WTC11 (cell line): ENCODE measurements around the gene CACNA1E. TPM values are rescaled to one million over a fixed set of nuclear protein-coding genes. Genes with fewer than 3 reads are reported as not detected.

Experiments used
- ATAC-seq: fragments of 200-7000 bp; cut with Tn5 transposase; 2 replicates; pipeline ENCODE4 v1.10.0; 2021; ENCODE audit warnings: mild to moderate bottlenecking, moderate library complexity
- CTCF ChIA-PET: fragments of 300-600 bp; sonication (Branson Sonifier 250); formaldehyde crosslinking; loops from one replicate; lab custom pipeline; 2021; ENCODE audit warnings: antibody characterized with exemption; lab: Charles Lee
- POLR2A ChIA-PET: fragments of 350-600 bp; sonication (Branson Sonifier 250); formaldehyde crosslinking; loops from one replicate; lab custom pipeline; 2021; ENCODE audit warnings: antibody characterized with exemption; lab: Charles Lee
- DNase-seq: peaks from one replicate; pipeline ENCODE4 v3.0.0; 2021; ENCODE audit warnings: low spot score
- H3K27ac Mint-ChIP-seq: 2 replicates; pipeline ENCODE4 v1.8.0; 2021; ENCODE audit warnings: mixed read lengths
- H3K27me3 Mint-ChIP-seq: 2 replicates; pipeline ENCODE4 v1.8.0; 2021; ENCODE audit warnings: low read depth, mild to moderate bottlenecking, moderate library complexity, mixed read lengths
- H3K36me3 Mint-ChIP-seq: 2 replicates; pipeline ENCODE4 v1.8.0; 2021; ENCODE audit warnings: mixed read lengths
- H3K4me1 Mint-ChIP-seq: 2 replicates; pipeline ENCODE4 v1.8.0; 2022; ENCODE audit warnings: mixed read lengths
- H3K4me3 Mint-ChIP-seq: 2 replicates; pipeline ENCODE4 v1.8.0; 2021; ENCODE audit warnings: mild to moderate bottlenecking, moderate library complexity, mixed read lengths
- H3K9me3 Mint-ChIP-seq: 2 replicates; pipeline ENCODE4 v1.8.0; 2021; ENCODE audit warnings: mixed read lengths
- ELF4 ChIP-seq: sonication (generic); formaldehyde crosslinking; IDR thresholded peaks from 2 replicates; pipeline ENCODE4 v1.8.1; 2022; ENCODE audit warnings: low read depth, mild to moderate bottlenecking, moderate library complexity, missing genetic modification reagents
- ETV6 ChIP-seq: sonication (generic); formaldehyde crosslinking; IDR thresholded peaks from 2 replicates; pipeline ENCODE4 v1.8.1; 2022; ENCODE audit warnings: mild to moderate bottlenecking, missing genetic modification reagents
- FOXJ3 ChIP-seq: sonication (generic); formaldehyde crosslinking; IDR thresholded peaks from 2 replicates; pipeline ENCODE4 v1.9.0; 2021; ENCODE audit warnings: missing genetic modification reagents, mild to moderate bottlenecking, borderline replicate concordance
- MXD4 ChIP-seq: fragments of 250-450 bp; sonication (Bioruptor Pico); IDR thresholded peaks from 2 replicates; pipeline ENCODE4 v1.8.0; 2021; ENCODE audit warnings: mild to moderate bottlenecking, moderate library complexity, borderline replicate concordance
- SMAD4 ChIP-seq: sonication (generic); formaldehyde crosslinking; IDR thresholded peaks from 2 replicates; pipeline ENCODE4 v1.8.0; 2022; ENCODE audit warnings: mild to moderate bottlenecking, missing genetic modification reagents
- ZNF121 ChIP-seq: sonication (generic); formaldehyde crosslinking; IDR thresholded peaks from 2 replicates; pipeline ENCODE4 v1.8.0; 2023; ENCODE audit warnings: missing genetic modification reagents
- ZNF416 ChIP-seq: fragments of 250-450 bp; sonication (Bioruptor Pico); IDR thresholded peaks from 2 replicates; pipeline ENCODE4 v1.9.0; 2021; ENCODE audit warnings: mild to moderate bottlenecking, inconsistent platforms
- ZNF671 ChIP-seq: fragments of 250-450 bp; sonication (Bioruptor Pico); IDR thresholded peaks from 2 replicates; pipeline ENCODE4 v1.8.0; 2021; ENCODE audit warnings: mild to moderate bottlenecking
- total RNA-seq: library from RNA; stranded (reverse); gene quantifications from 3 replicates; pipeline ENCODE4 v1.2.3, GENCODE V29; 2021
- TF ChIP-seq, protein P1 (sequence below): fragments of 250-450 bp; sonication (Bioruptor Pico); IDR thresholded peaks from 2 replicates; pipeline ENCODE4 v1.9.0; 2021; ENCODE audit warnings: mild to moderate bottlenecking
- TF ChIP-seq, protein P2 (sequence below): fragments of 250-450 bp; sonication (Bioruptor Pico); IDR thresholded peaks from 2 replicates; pipeline ENCODE4 v1.8.0; 2021; ENCODE audit warnings: mild to moderate bottlenecking
- TF ChIP-seq, protein P3 (sequence below): fragments of 250-450 bp; sonication (Bioruptor Pico); IDR thresholded peaks from 2 replicates; pipeline ENCODE4 v2.1.2; 2022; ENCODE audit warnings: mild to moderate bottlenecking, moderate library complexity
- TF ChIP-seq, protein P4 (sequence below): sonication (generic); formaldehyde crosslinking; IDR thresholded peaks from 2 replicates; pipeline ENCODE4 v1.8.1; 2023; ENCODE audit warnings: mild to moderate bottlenecking, missing genetic modification reagents, moderate library complexity
- TF ChIP-seq, protein P5 (sequence below): fragments of 200-600 bp; IDR thresholded peaks from 2 replicates; pipeline ENCODE4 v1.8.0; 2022; ENCODE audit warnings: antibody characterized with exemption
- TF ChIP-seq, protein P6 (sequence below): sonication (generic); formaldehyde crosslinking; IDR thresholded peaks from 2 replicates; pipeline ENCODE4 v1.8.1; 2023; ENCODE audit warnings: mild to moderate bottlenecking, missing genetic modification reagents
- TF ChIP-seq, protein P7 (sequence below): sonication (generic); formaldehyde crosslinking; IDR thresholded peaks from 2 replicates; pipeline ENCODE4 v1.8.1; 2022; ENCODE audit warnings: low read depth, mild to moderate bottlenecking, moderate library complexity, missing genetic modification reagents, borderline replicate concordance

The CACNA1E gene
- total RNA-seq, 1 experiment from 2014 or later = 0.63 TPM

DNA sequence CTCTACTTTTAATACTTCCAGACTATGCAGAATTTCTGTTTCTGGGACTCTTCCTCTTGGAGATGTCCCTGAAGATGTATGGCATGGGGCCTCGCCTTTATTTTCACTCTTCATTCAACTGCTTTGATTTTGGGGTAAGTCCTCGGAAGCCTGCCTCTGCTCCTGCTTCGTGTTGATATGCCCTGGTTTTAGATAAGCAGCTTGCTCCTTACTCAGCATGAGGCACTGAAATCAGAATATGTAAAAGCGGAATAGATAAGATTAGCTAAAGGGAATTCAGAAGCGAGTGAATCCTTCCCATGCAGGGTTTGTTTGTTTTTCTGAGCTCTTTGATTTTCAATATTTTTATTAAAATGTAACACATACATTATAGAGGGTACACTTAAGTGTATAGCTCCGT, 234.7 kb downstream of the CACNA1E start (continued):
- TF ChIP-seq, protein P1, sequence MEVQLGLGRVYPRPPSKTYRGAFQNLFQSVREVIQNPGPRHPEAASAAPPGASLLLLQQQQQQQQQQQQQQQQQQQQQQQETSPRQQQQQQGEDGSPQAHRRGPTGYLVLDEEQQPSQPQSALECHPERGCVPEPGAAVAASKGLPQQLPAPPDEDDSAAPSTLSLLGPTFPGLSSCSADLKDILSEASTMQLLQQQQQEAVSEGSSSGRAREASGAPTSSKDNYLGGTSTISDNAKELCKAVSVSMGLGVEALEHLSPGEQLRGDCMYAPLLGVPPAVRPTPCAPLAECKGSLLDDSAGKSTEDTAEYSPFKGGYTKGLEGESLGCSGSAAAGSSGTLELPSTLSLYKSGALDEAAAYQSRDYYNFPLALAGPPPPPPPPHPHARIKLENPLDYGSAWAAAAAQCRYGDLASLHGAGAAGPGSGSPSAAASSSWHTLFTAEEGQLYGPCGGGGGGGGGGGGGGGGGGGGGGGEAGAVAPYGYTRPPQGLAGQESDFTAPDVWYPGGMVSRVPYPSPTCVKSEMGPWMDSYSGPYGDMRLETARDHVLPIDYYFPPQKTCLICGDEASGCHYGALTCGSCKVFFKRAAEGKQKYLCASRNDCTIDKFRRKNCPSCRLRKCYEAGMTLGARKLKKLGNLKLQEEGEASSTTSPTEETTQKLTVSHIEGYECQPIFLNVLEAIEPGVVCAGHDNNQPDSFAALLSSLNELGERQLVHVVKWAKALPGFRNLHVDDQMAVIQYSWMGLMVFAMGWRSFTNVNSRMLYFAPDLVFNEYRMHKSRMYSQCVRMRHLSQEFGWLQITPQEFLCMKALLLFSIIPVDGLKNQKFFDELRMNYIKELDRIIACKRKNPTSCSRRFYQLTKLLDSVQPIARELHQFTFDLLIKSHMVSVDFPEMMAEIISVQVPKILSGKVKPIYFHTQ = no peak
- TF ChIP-seq, protein P2, sequence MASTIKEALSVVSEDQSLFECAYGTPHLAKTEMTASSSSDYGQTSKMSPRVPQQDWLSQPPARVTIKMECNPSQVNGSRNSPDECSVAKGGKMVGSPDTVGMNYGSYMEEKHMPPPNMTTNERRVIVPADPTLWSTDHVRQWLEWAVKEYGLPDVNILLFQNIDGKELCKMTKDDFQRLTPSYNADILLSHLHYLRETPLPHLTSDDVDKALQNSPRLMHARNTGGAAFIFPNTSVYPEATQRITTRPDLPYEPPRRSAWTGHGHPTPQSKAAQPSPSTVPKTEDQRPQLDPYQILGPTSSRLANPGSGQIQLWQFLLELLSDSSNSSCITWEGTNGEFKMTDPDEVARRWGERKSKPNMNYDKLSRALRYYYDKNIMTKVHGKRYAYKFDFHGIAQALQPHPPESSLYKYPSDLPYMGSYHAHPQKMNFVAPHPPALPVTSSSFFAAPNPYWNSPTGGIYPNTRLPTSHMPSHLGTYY (CRISPR knock-in tag) = no peak
- no peak for TF ChIP-seq ZNF416 (CRISPR knock-in tag)
- TF ChIP-seq, protein P3, sequence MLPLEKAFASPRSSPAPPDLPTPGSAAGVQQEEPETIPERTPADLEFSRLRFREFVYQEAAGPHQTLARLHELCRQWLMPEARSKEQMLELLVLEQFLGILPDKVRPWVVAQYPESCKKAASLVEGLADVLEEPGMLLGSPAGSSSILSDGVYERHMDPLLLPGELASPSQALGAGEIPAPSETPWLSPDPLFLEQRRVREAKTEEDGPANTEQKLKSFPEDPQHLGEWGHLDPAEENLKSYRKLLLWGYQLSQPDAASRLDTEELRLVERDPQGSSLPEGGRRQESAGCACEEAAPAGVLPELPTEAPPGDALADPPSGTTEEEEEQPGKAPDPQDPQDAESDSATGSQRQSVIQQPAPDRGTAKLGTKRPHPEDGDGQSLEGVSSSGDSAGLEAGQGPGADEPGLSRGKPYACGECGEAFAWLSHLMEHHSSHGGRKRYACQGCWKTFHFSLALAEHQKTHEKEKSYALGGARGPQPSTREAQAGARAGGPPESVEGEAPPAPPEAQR (CRISPR knock-in tag) = no peak
- TF ChIP-seq ELF4 (CRISPR knock-in tag) = no peak
- TF ChIP-seq, all 79 proteins: peak for 0

DNA sequence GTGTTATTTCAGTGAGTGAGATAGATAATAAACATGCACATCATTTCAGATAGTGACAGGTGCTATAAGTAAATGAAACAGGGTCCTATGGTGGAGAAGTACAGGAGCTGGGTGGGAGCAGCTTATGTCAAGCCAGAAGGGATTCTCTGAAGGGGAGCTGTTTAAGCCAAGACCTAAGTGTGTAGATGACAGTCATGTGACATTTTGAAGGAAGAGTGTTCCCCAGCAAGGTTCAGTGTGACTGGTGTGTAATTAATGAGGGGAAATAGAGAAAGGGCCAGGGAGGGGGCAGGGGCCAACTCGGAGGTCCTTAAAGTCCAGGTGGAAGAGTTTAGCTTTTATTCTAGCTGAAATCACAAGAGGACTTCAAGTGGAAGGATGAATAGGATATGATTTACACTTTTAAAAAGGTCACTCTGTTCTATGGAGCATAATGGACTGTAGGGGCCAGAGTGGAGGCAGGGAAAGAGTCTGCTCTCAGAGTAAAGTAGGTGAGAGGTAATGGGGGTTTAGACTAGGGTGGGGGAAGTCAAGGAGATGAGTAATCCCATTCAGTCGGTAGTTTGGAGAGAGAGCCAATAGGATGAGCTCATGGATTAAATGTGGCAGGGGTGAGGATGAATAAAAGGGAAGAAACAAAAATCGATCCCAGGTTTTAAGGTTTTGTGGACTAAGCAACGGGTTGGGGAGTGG, 243.1 kb downstream of the CACNA1E start:
- ATAC-seq (no peak), DNase-seq (no peak)
- H3K27ac Mint-ChIP-seq = no peak overlapping the region
- peaks cover 6% of the 10 kb centered on the region; the same call in 1 of the 2 replicates for H3K9me3 Mint-ChIP-seq
- no peaks in the 10 kb centered on the region for H3K27me3 Mint-ChIP-seq
- H3K4me3 Mint-ChIP-seq = no peak overlapping the region
- no peaks in the 10 kb centered on the region for H3K36me3 Mint-ChIP-seq
- POLR2A ChIA-PET = no interaction called here
- H3K4me1 Mint-ChIP-seq = peaks cover 6% of the 10 kb centered on the region
- CTCF ChIA-PET = interaction anchor here (1.1 to 1.4 kb wide), 3 partner anchors 210 to 354 kb away, joined by 3 to 5 read pairs (median 4); no protein-coding TSS in a partner anchor
- no peak for TF ChIP-seq ZNF121
- TF ChIP-seq FOXJ3 (CRISPR knock-in tag) = no peak
- no peak for TF ChIP-seq ZNF671
- no peak for TF ChIP-seq ETV6 (CRISPR knock-in tag)
- TF ChIP-seq, protein P4, sequence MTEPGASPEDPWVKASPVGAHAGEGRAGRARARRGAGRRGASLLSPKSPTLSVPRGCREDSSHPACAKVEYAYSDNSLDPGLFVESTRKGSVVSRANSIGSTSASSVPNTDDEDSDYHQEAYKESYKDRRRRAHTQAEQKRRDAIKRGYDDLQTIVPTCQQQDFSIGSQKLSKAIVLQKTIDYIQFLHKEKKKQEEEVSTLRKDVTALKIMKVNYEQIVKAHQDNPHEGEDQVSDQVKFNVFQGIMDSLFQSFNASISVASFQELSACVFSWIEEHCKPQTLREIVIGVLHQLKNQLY = no peak
- no peak for TF ChIP-seq SMAD4 (CRISPR knock-in tag)
- no peak for TF ChIP-seq ELF4 (CRISPR knock-in tag)
- TF ChIP-seq, all 79 proteins: peak for 0

DNA sequence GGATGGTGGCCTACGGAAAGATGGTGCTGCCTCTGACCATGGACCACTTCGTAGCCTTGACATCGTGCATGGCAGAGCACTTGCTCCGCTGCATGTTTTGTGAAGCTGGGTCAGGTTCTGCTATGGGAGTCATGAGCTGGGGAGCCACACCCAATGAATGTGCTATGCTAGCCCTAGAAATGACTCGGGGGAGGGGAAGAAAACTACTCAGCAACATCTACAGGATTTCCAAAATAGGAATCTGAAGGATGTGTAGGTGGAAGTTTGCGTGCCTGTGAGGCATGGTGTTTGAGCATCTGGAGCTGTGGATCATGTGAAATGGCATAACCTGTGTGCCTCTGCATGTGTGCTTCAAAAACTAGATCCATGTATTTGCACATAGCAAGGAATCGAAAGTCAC, 247.3 kb downstream of the CACNA1E start:
- Mint-ChIP-seq H3K27me3 (no peaks in the 10 kb centered on the region), H3K4me1 (peaks cover 11% of the 10 kb centered on the region), H3K36me3 (no peaks in the 10 kb centered on the region), H3K4me3 (no peak overlapping the region), H3K9me3 (no peaks in the 10 kb centered on the region), H3K27ac (no peak overlapping the region)
- ChIA-PET CTCF (interaction anchor here (1.3 kb wide), 1 partner anchor 324 kb away, joined by 3 read pairs; no protein-coding TSS in a partner anchor), POLR2A (no interaction called here)
- ATAC-seq (no peak), DNase-seq (no peak)
- no peak for TF ChIP-seq MXD4
- TF ChIP-seq, protein P5, sequence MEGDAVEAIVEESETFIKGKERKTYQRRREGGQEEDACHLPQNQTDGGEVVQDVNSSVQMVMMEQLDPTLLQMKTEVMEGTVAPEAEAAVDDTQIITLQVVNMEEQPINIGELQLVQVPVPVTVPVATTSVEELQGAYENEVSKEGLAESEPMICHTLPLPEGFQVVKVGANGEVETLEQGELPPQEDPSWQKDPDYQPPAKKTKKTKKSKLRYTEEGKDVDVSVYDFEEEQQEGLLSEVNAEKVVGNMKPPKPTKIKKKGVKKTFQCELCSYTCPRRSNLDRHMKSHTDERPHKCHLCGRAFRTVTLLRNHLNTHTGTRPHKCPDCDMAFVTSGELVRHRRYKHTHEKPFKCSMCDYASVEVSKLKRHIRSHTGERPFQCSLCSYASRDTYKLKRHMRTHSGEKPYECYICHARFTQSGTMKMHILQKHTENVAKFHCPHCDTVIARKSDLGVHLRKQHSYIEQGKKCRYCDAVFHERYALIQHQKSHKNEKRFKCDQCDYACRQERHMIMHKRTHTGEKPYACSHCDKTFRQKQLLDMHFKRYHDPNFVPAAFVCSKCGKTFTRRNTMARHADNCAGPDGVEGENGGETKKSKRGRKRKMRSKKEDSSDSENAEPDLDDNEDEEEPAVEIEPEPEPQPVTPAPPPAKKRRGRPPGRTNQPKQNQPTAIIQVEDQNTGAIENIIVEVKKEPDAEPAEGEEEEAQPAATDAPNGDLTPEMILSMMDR = no peak
- TF ChIP-seq, protein P6, sequence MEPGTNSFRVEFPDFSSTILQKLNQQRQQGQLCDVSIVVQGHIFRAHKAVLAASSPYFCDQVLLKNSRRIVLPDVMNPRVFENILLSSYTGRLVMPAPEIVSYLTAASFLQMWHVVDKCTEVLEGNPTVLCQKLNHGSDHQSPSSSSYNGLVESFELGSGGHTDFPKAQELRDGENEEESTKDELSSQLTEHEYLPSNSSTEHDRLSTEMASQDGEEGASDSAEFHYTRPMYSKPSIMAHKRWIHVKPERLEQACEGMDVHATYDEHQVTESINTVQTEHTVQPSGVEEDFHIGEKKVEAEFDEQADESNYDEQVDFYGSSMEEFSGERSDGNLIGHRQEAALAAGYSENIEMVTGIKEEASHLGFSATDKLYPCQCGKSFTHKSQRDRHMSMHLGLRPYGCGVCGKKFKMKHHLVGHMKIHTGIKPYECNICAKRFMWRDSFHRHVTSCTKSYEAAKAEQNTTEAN = no peak
- TF ChIP-seq, protein P7, sequence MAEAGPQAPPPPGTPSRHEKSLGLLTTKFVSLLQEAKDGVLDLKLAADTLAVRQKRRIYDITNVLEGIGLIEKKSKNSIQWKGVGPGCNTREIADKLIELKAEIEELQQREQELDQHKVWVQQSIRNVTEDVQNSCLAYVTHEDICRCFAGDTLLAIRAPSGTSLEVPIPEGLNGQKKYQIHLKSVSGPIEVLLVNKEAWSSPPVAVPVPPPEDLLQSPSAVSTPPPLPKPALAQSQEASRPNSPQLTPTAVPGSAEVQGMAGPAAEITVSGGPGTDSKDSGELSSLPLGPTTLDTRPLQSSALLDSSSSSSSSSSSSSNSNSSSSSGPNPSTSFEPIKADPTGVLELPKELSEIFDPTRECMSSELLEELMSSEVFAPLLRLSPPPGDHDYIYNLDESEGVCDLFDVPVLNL (CRISPR knock-in tag) = no peak
- TF ChIP-seq, all 79 proteins: peak for 0
